ENCODE measurements around the gene CNNM4. TPM values are rescaled to one million over a fixed set of nuclear protein-coding genes. Genes with fewer than 3 reads are reported as not detected.

Gene CNNM4
- 1 to 10 TPM in 2 of 3 donors, under 1 TPM in 1; 0.79 to 4.1 (median 2.1) TPM for polyA plus RNA-seq

DNA sequence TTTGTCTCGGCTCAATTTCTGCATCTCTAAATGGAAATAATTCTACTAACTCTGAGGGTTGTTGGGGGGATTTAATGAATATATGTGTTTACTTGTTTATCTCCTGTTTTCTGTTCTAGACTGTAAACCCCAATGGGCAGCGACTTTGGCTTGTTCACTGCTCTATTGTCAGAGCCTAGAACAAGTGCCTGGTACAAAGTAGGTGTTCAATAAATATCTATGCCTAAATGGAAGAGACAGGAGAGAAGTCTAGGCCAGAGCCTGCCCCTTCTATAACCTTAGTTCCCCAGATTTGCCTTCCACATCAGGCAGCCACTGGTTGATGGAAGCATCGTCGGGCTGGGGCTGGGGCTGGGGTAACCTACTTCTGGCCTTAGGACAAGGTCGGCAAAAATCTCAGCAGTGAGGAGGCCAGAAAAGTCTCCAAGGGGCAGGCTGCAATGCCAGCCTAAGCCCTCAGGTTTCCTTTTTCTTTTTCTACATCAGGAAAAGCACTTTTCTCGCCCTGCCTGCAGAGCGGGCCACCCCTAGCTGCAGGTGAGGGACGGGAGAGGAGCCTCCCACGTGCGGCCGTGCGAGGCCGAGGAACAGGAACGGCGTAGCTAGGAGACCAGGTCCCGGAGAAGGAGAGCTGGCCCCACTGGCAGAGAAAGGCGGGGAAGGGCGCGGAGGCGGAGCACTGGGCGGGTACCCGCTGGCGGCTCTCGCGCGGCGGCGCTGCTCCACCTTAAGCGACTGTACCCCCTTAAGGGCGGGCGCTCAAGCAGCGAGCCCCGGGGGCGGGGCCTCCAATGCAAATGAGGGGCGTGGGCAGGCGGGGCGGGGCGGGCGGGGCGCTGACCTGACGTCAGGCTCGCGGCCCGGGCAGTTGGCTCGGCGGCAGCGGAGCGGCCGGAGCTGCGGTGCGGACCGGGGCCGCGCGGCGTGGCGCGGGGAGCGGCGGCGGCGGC, at the start of gene CNNM4:
TSS of gene CNNM4 (plus strand) at position 867 of the 950 bp plus-strand sequence. CDS start 98 bp downstream, outside the sequence.
- no peak within 1 kb of the TSS for H3K27ac ChIP-seq (ENCODE audit: low read depth, low read length)
- 4 to 5% (median 4%) methylated on average over 45 to 62 of the region's 62 CpGs for WGBS, 3 donors

DNA sequence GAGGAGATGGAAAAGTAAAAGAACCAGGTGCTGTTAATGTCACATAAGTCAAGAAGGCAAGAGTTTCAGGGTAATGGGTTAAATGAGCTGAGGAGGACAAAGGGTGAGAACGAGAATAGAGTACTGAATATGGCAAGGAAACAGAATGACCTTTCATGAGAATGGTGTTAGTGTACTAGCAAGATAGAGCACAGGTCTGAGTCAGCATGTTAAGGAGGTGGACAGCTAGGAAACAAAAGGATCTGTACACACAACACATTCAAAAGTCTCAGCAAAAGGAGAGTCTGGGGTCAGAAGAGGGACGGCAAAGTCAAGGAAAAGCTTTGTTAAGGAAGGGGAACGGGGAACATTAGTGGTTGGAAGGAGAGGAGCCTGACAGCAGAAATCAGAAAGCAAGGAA, 49.7 kb upstream of the CNNM4 start:
- 84 to 94% (median 89%) methylated on average over 3 of the region's 3 CpGs for WGBS, 3 donors
- H3K27ac ChIP-seq (ENCODE audit: low read depth, low read length) = no peak overlapping the region

DNA sequence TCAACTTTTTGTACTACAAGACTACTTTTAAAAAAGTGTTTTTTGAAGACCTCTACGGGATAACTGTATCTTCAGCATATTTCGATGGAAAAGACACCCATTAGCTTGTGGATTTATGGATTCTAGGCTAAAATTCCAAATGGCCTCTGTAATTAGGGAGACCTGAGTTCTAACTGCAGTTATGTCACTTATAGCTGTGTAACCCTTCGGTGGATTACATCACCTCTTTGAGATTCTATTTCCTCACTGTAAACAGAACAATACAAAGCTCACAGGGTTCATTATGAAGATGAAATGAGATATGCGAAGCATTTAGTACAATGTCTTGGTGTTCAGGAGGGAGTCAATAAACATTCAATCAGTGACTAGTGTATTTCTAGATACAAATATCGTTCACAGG, 45.0 kb upstream of the CNNM4 start:
- H3K27ac ChIP-seq (ENCODE audit: low read depth, low read length) = no peak overlapping the region
- 81 to 87% (median 86%) methylated on average over 5 of the region's 5 CpGs for WGBS, 3 donors

DNA sequence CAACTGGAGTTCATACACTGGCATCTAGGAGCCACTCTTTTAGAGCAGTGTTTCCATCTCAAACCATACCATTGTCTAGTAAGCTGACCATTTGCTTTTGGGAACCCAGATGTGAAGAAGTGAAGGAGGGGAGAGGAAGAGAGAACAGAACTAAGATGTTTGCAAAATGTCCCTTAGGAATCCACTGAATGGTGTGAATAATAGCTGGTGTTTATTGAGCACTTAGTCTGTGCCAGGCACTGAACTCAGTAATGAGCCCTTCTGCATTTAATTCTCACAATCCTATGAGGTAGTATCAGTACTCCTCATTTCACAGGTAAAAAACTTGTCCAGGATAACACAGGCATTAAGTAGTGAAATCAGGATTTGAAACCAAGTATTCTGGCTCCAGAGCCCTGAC, 44.3 kb upstream of the CNNM4 start:
- no peak overlapping the region for H3K27ac ChIP-seq (ENCODE audit: low read depth, low read length)

GRCh38 chr2:96726131-96726530, 34.6 kb upstream of the CNNM4 start:
- no peak overlapping the region for H3K27ac ChIP-seq (ENCODE audit: low read depth, low read length)
- 81 to 91% (median 90%) methylated on average over 4 of the region's 4 CpGs for WGBS, 3 donors

GRCh38 chr2:96727431-96727830, 33.3 kb upstream of the CNNM4 start:
- 74 to 90% (median 82%) methylated on average over 5 of the region's 5 CpGs for WGBS, 3 donors
- H3K27ac ChIP-seq (ENCODE audit: low read depth, low read length) = no peak overlapping the region

DNA sequence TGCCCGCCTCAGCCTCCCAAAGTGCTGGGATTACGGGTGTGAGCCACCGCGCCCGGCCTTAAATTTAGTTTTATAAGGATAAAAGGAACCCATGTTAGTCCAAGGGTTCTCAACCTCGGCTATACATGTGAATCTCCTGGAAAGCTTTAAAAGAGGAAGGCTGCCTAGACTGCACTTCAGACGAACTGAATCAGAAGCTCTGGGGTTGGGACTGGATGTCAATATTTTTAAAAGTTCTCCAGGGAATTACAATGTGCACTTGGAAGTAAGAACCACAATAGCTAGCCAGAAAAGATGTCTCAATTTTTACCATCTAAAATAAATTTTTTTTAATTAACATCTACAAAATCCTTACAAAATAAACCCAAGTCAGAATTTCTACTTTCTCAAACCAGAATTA, 31.0 kb upstream of the CNNM4 start:
- 78 to 92% (median 90%) methylated on average over 7 of the region's 7 CpGs for WGBS, 3 donors
- H3K27ac ChIP-seq (ENCODE audit: low read depth, low read length) = no peak overlapping the region

- H3K27ac ChIP-seq (ENCODE audit: low read depth, low read length) = no peak overlapping the region
- 93 to 97% (median 96%) methylated on average over 2 of the region's 2 CpGs for WGBS, 3 donors
Measured at GRCh38 chr2:96730212-96730611, 30.5 kb upstream of the CNNM4 start.

DNA sequence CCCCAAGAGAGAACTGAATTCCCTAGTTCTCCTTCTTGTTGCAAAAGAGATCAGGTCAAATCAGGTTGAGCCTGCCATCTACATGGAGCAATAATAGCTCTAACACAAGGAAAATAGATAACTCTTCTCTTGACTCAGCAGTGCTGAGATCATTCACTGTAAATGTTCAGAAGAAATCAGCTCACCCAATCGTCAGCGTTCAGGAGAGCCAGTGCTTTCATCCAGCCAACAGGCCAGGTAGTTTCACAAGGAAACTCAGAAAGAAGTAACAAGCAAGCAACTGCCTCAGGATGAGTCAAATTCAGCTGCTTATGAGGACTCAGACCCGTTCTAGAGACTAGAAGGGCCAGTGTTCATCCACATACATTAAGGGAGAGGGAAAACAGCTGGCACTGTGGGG, 26.8 kb upstream of the CNNM4 start:
- WGBS, 3 donors = 82 to 85% (median 83%) methylated on average over 3 of the region's 3 CpGs

GRCh38 chr2:96734880-96735583, 25.7 kb upstream of the CNNM4 start:
- WGBS, 3 donors = 65 to 75% (median 75%) methylated on average over 8 of the region's 8 CpGs
- no peak overlapping the region for H3K27ac ChIP-seq (ENCODE audit: low read depth, low read length)

More for the DNA sequence above, 26.8 kb upstream of the CNNM4 start:
- no peak overlapping the region for H3K27ac ChIP-seq (ENCODE audit: low read depth, low read length)

GRCh38 chr2:96737251-96737650, 23.5 kb upstream of the CNNM4 start:
- WGBS, 3 donors = 68 to 81% (median 70%) methylated on average over 2 of the region's 2 CpGs
- H3K27ac ChIP-seq (ENCODE audit: low read depth, low read length) = no peak overlapping the region

GRCh38 chr2:96737831-96738230, 22.9 kb upstream of the CNNM4 start:
- 37 to 64% (median 59%) methylated on average over 2 of the region's 2 CpGs for WGBS, 3 donors
- no peak overlapping the region for H3K27ac ChIP-seq (ENCODE audit: low read depth, low read length)

- 7 to 20% (median 20%) methylated on average over 4 of the region's 4 CpGs for WGBS, 3 donors
Measured at GRCh38 chr2:96739076-96739632, 21.5 kb upstream of the CNNM4 start.

GRCh38 chr2:96739633-96740428, 20.9 kb upstream of the CNNM4 start, which contains the start of gene LMAN2L:
TSS of gene LMAN2L (minus strand) at chr2:96740064. CDS start at chr2:96740040, 24 bp downstream.
- H3K27ac ChIP-seq (ENCODE audit: low read depth, low read length) = no peak within 1 kb of the TSS
- WGBS, 3 donors = 1% methylated on average over 43 of the region's 43 CpGs

More at GRCh38 chr2:96739076-96739632, 21.5 kb upstream of the CNNM4 start:
- no peak overlapping the region for H3K27ac ChIP-seq (ENCODE audit: low read depth, low read length)

DNA sequence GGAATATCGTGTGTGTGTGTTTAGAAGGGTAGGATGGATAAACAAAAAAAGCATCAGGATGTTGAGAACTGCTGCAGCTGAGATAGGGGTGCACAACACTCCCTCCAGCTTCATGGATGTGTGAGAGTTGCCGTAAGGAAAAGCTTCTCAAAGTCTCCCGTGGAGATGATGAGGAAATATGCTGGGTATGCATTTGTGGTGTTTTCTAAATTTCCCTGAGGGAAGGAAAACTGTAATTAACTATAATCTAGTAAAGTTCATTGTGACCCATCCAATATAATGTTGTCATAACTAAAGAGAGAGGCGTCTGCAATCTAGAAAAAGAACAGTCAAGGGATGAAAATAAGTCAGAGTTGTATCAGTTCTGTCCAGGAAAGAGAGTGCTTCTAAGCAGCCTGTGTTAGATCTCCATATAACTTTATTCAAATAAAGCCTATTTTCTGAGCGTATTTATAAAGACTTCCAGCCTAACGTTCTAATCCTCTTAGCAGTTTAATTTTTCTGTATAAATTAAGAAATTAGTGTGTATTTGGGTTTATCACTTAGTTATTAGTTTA, 13.6 kb upstream of the CNNM4 start:
- no peak overlapping the region for H3K27ac ChIP-seq (ENCODE audit: low read depth, low read length)
- 50 to 58% (median 53%) methylated on average over 6 of the region's 6 CpGs for WGBS, 3 donors

GRCh38 chr2:96751800-96752199, 8.9 kb upstream of the CNNM4 start:
- 89 to 92% (median 92%) methylated on average over 9 of the region's 9 CpGs for WGBS, 3 donors
- no peak overlapping the region for H3K27ac ChIP-seq (ENCODE audit: low read depth, low read length)

DNA sequence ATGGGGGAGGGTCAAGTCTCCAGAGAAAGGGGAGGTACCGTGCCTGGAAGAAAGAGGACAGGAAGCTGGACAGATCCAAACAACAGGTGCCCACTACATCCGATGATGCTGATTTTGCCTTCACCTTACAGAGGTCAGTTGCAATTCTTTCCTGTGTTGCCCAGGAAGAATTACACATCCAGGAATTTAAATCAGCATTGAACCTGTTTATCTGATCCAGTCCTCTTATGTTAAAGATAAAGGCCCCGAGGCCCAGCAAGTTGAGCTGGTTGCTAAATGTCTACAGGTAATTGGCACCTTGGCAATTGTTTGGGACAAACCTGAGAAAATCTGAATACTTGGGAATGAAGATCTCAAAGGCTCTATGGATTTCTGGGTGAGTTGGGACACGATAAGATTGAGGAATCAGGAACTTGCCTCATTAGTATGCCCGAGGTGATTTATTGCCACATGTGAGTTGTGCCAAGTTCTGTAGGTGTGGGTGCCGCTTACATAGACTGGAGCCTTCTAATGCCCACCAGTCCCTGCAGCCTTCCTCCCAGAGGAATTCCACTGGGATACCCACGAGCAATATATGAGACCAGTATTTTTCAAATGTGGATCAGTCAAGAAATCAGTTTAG, 6.9 kb upstream of the CNNM4 start:
- H3K27ac ChIP-seq (ENCODE audit: low read depth, low read length) = no peak overlapping the region
- WGBS, 3 donors = 47 to 55% (median 49%) methylated on average over 7 of the region's 7 CpGs

GRCh38 chr2:96754317-96754716, 6.4 kb upstream of the CNNM4 start:
- H3K27ac ChIP-seq (ENCODE audit: low read depth, low read length) = no peak overlapping the region

Data from adipose tissue (tissue), 3 donors.